WTC11 (cell line): ENCODE data around the gene PRPF40B.
"Not testable (repeated sequence)": the region's sequence is repeated elsewhere in the genome, so short reads cannot be mapped to it uniquely, and the experiment has no call there.

Experiments used
- CTCF ChIP-seq: fragments of 200-600 bp; IDR thresholded peaks from 2 replicates; pipeline ENCODE4 v1.8.0; 2022; ENCODE audit warnings: antibody characterized with exemption
- E2F4 ChIP-seq: sonication (generic); formaldehyde crosslinking; IDR thresholded peaks from 2 replicates; pipeline ENCODE4 v1.8.1; 2022; ENCODE audit warnings: low read depth, mild to moderate bottlenecking, moderate library complexity, missing genetic modification reagents, borderline replicate concordance
- PREB ChIP-seq: sonication (generic); formaldehyde crosslinking; IDR thresholded peaks from 2 replicates; pipeline ENCODE4 v1.8.1; 2022; ENCODE audit warnings: mild to moderate bottlenecking, missing genetic modification reagents, moderate library complexity, borderline replicate concordance
- ZNF263 ChIP-seq: sonication (generic); formaldehyde crosslinking; IDR thresholded peaks from 2 replicates; pipeline ENCODE4 v1.8.1; 2022; ENCODE audit warnings: low read depth, mild to moderate bottlenecking, moderate library complexity, missing genetic modification reagents

GRCh38 chr12:49610785-49611184 is 12.6 kb upstream of the PRPF40B start:
- not testable (repeated sequence) for TF ChIP-seq ZNF263 (CRISPR knock-in tag); E2F4 (CRISPR knock-in tag); CTCF; PREB
